ENCODE data around the gene STXBP5L.

DNA sequence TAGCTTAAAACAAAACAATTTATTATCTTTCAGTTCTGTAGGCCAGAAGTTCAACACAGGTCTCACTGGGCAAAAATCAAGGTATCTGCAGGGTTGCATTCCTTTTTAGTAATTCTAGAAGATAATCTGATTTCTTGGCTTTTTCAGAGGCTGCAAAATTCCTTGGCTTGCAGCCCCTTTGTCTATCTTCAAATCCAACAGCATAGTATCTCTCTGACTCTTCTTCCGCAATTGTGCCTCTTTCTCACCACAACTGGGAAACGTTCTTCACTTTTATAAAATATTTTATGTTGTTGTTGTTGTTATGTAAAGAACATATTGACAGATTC is 218.7 kb downstream of the STXBP5L start:
- TF ChIP-seq CTCF (IDR thresholded peaks at IDR 0.05; ENCODE audit: low read length) (no peak), EZH2 (IDR thresholded peaks at IDR 0.05; ENCODE audit: borderline replicate concordance, low read length) (no peak)
